GM19455 (cell line): ENCODE data around the gene CSTPP1.

Source experiments
- ATAC-seq: cut with Tn5 transposase; IDR thresholded peaks from one replicate; pipeline ENCODE4 v1.9.1; 2021; ENCODE audit not compliant: unreplicated experiment

Gene CSTPP1

GRCh38 chr11:46936138-46937110 lies at the start of gene CSTPP1:
Gene CSTPP1, plus strand, starts transcription at chr11:46936761. Its CDS starts 45 bp downstream, at chr11:46936806.
- peak; percentile 92 for ATAC-seq

DNA sequence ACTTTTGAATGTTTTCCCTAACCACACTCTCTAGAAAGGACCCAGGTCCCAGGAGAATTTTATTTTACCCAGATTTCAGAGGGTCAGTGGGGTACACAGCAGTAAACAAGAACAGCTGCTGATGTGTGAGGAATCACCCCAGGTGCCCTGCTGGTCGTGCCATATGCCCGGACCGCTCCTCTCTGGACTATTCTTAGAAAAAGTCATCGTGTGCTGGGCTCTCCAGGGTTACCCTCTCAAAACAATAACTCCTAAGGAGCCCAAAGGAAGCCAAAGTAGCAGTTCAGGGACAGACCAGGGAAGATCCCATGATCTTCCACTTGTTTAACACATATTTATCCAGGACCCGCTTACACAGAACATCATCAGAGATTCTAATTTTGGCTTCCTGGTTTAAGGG lies 47.9 kb upstream of the CSTPP1 start:
- ATAC-seq = no peak

GRCh38 chr11:46889251-46889650 lies 47.3 kb upstream of the CSTPP1 start:
- ATAC-seq = no peak

- no peak for ATAC-seq
These were observed 46.7 kb upstream of the CSTPP1 start for GRCh38 chr11:46889689-46890475.

DNA sequence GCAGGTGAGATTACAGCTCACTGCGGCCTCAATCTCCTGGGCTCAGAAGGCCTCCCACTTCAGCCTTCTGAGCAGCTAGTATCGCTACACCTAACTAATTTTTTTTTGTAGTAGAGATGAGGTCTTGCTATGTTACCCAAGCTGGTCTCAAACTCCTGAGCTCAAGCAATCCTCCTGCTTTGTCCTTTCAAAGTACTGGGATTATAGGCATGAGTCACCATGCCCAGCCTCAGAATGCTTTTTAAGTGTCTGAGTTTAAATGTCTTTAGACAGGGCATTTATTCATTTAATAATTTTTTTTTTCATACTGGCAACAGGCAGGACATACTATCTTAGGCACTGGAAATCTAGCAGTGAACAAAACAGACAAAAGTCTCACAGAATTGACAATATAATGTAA lies 45.9 kb upstream of the CSTPP1 start:
- ATAC-seq = no peak

DNA sequence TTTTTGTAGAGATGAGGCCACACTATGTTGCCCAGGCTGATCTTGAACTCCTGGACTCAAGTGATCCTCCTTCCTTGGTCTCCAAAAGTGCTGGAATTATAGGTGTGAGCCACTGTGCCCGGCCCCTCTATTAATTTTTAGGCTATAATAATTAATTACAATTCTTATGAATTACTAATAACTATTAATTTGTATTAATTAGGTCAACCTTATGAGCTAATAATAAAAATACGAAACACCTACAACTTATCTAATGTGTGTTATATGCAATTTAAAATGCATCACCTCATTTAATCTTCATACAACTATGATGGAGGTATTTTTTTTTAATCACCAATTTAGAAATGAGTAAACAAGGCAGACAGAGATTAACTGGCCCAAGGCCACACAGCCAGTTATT lies 44.5 kb upstream of the CSTPP1 start:
- no peak for ATAC-seq

DNA sequence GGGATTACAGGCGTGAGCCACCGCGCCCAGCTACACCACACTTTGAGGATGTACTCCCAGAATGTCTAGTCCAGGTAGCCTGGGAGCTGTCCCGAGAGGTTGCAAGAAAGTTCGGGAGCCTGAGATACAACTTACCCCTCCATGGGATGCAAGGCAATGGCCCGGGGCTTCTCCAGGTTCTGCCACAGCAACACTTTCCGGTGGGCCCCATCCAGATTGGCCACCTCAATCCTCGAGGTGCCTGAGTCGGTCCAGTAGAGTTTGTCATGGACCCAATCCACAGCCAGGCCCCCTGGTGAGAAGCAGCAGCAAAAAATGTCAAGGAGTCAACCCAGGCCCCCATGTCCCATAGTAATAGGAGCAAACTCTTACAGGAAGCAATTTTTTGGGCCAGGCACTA lies 43.7 kb upstream of the CSTPP1 start:
- no peak for ATAC-seq

DNA sequence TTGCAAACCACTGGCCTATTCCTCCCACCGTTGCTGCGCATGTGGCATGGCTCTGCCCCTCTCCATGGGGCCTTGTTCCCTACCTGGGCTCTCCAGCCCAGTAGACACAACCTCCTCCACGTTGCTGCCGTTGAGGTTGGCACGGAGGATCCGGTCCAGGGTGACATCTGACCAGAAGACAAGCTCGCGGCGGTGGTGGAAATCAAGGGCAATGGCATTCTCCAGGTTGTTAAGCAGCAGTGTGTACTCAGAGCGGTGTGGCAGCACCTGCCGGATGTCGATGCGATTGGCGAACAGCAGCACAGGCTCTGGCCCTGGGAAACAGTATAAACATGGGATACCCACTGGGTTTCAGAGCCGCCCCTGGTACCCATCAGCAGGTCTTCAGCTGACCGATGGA lies 42.1 kb upstream of the CSTPP1 start:
- ATAC-seq = no peak

DNA sequence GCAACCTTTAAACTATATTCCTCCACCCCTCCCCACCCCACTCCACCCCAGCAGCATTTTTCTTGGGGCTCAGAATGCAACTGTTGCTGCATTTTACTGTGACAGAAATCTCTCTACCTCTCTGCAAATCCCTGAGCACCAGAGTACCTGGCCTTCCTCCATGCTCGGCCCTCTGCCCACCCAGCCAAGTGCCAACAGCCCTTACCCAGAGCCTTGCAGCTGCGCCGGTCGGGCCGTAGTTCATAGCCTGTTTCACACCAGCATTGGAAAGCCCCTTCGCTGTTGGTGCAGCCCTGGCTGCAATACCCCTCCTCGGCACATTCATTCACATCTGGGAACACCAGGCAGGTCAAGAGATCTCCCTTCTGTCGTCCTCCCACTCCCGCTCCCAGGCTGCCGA lies 41.6 kb upstream of the CSTPP1 start:
- no peak for ATAC-seq

GRCh38 chr11:46895821-46896220 lies 40.7 kb upstream of the CSTPP1 start:
- no peak for ATAC-seq

DNA sequence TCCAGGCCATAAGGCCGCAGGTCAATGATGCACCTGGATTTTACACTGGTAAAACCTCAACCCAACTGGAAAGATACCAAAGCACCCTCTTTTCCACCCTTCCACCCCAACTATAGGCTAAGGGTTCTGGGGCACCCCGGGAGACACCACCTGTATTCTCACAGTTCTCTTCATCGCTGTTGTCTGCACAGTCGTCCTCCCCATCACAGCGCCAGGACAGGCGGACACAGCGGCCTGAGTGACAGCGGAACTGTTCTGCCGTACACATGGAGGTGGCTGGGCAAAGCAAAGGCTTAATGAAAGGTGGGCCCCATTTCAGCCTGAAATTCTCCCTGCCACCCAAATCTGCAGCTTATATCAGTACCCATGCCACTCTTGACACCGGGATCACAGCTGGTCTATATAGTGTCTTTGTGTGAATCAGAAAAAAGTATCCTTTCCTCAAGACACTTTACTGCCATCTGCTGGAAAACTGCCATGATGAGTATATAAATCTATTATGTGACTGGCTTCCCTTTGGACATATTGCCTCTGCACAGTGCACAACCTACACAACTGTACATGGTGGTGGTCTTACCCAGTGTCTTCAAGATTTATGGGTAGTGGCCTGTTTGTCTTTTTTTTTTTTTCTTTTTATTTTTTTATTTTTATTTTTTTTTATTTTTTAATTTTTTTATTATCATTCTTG lies 39.7 kb upstream of the CSTPP1 start:
- no peak for ATAC-seq

- ATAC-seq = no peak
These were observed 38.0 kb upstream of the CSTPP1 start for GRCh38 chr11:46898396-46899095.

GRCh38 chr11:46899501-46900025 lies 37.0 kb upstream of the CSTPP1 start:
- ATAC-seq = no peak

DNA sequence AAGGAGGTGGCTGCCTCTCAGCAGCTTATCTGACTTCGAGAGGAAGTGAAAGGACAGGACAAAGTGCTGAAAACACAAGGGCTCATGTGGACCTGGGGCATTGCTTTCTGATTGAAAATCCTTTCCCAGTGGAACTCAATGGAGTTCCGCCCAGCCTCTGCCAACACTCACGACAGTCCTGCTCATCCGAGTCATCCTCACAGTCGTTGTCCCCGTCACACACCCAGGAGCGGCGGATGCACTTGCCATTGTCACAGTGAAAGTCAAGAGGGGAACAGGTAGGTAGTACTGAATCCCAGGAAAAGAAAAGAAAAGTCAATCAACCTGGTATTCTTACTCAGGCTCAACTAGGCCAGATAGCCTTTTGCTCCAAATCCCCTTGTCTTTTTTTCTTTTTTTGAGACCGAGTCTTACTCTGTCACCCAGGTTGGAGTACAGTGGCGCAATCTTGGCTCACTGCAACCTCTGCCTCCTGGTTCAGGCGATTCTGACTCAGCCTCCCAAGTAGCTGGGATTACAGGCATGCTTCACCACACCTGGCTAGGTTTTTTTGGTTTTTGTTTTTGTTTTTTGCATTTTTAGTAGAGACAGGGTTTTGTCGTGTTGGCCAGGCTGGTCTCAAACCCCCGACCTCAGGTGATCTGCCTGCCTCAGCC lies 36.3 kb upstream of the CSTPP1 start:
- no peak for ATAC-seq

GRCh38 chr11:46901156-46901555 lies 35.4 kb upstream of the CSTPP1 start:
- ATAC-seq = no peak

DNA sequence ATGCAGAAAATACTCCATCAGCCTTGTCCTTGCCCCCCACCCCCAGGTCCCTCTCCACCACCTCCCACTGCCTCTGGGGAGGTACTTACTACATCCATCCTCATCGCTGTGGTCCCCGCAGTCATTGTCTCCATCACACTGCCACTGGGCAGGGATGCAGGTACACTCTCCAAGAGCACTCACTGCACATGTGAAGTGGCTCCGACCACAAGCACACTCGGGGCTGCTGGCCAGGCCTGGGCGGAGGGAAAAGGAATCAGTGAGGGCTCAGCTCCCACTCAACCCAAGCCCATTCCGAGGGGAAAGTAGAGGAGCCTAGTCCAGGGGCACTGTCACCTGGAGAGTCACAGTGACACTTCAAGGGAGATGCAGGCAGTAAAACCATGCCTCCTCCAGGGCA lies 33.9 kb upstream of the CSTPP1 start:
- no peak for ATAC-seq

DNA sequence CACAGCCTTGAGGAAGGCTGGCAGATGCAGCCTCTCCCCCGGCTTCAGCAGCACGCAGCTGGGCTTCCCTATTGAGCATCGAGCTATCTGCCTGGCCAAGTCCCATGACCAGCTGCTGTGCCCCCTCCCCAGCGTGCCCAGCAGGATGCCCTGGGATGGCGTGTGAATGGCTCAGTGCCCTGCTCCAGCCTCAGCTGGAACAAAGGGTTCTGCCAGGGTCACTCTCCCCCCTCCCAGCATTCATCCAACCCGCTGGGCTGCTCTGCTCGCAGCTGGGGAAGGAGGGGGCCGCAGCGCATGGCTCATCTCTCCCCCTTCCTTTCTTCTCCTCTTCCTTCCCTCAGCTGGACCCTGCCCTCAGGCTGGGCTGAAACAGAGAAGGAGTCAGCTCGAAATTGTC lies 32.7 kb upstream of the CSTPP1 start:
- no peak for ATAC-seq

GRCh38 chr11:46905806-46906205 lies 30.8 kb upstream of the CSTPP1 start:
- ATAC-seq = no peak

DNA sequence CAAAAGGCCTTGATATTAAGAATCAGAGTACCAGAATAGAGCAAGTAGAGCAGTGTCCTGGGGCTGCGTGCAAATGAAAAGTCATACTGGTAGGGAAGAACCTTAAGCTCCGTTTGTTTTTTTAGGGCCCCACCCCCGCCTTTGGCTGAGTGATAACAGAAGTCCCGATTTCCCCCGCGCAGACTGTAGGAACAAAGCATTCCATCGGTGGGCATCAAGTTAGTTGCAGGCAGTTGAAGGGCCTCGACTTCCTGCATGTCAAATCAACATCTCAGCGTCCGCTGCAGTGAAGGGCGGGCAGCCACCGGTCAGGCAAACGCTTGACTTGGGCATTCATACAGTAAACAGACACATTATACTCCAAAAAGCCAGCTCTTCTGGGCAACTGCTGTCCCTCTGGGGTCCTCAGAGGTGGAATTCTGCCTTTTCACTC lies 29.9 kb upstream of the CSTPP1 start:
- ATAC-seq = no peak

GRCh38 chr11:46907606-46908005 lies 29.0 kb upstream of the CSTPP1 start:
- ATAC-seq = no peak
